H9 (cell line): Measurements from ENCODE around the gene MAML3. TPM values are rescaled to one million over a fixed set of nuclear protein-coding genes. Genes with fewer than 3 reads are reported as not detected.

Experiments
- DNase-seq: peaks from one replicate; pipeline ENCODE4 v3.0.0-alpha.2; 2017
- H2AFZ ChIP-seq: one replicate; pipeline ENCODE4 v1.6.1; 2013; ENCODE audit warnings: mild to moderate bottlenecking, low read length, control low read depth, moderate library complexity
- H2AK5ac ChIP-seq: 2 replicates; pipeline ENCODE4 v1.6.1; 2013; ENCODE audit warnings: low read length, control low read depth, mixed read lengths; ENCODE audit not compliant: insufficient read length
- H2BK120ac ChIP-seq: one replicate; pipeline ENCODE4 v1.6.1; 2013; ENCODE audit warnings: low read depth, mild to moderate bottlenecking, low read length, control low read depth, inconsistent platforms; ENCODE audit not compliant: poor library complexity, severe bottlenecking
- H2BK12ac ChIP-seq: 2 replicates; pipeline ENCODE4 v1.6.1; 2013; ENCODE audit warnings: low read length, control low read depth, mixed read lengths, low read depth; ENCODE audit not compliant: insufficient read length
- H2BK15ac ChIP-seq: 2 replicates; pipeline ENCODE4 v1.6.1; 2013; ENCODE audit warnings: low read depth, low read length, control low read depth
- H2BK20ac ChIP-seq: one replicate; pipeline ENCODE4 v1.6.1; 2013; ENCODE audit warnings: low read depth, mild to moderate bottlenecking, low read length, control low read depth, inconsistent platforms; ENCODE audit not compliant: poor library complexity, severe bottlenecking
- H2BK5ac ChIP-seq: 2 replicates; pipeline ENCODE4 v1.6.1; 2013; ENCODE audit warnings: low read length, control low read depth, mixed read lengths; ENCODE audit not compliant: insufficient read length
- H3K14ac ChIP-seq: 2 replicates; pipeline ENCODE4 v1.6.1; 2013; ENCODE audit warnings: low read length, control low read depth; ENCODE audit not compliant: insufficient read depth
- H3K18ac ChIP-seq: 2 replicates; pipeline ENCODE4 v1.6.1; 2013; ENCODE audit warnings: low read depth, mild to moderate bottlenecking, mixed read lengths, low read length, control low read depth; ENCODE audit not compliant: insufficient read length
- H3K23ac ChIP-seq: 2 replicates; pipeline ENCODE4 v1.6.1; 2013; ENCODE audit warnings: low read length, control low read depth, mixed read lengths, low read depth; ENCODE audit not compliant: insufficient read length
- H3K23me2 ChIP-seq: 2 replicates; pipeline ENCODE4 v1.6.1; 2013; ENCODE audit warnings: low read depth, mild to moderate bottlenecking, mixed read lengths, low read length, control low read depth; ENCODE audit not compliant: insufficient read length, poor library complexity, severe bottlenecking
- H3K27ac ChIP-seq: 2 replicates; pipeline ENCODE4 v1.5.1; 2013; ENCODE audit warnings: low read length, control low read depth, mixed read lengths, low read depth; ENCODE audit not compliant: insufficient read length
- H3K27me3 ChIP-seq: 2 replicates; pipeline ENCODE4 v1.6.1; 2013; ENCODE audit warnings: low read length, control low read depth, inconsistent platforms; ENCODE audit not compliant: insufficient read depth
- H3K4ac ChIP-seq: 2 replicates; pipeline ENCODE4 v1.6.1; 2013; ENCODE audit warnings: low read depth, mild to moderate bottlenecking, control low read depth, inconsistent platforms, low read length, moderate library complexity
- H3K4me1 ChIP-seq: 2 replicates; pipeline ENCODE4 v1.6.1; 2013; ENCODE audit warnings: low read length, control low read depth, inconsistent platforms; ENCODE audit not compliant: insufficient read depth
- H3K4me2 ChIP-seq: 2 replicates; pipeline ENCODE4 v1.6.1; 2013; ENCODE audit warnings: low read length, control low read depth, mixed read lengths; ENCODE audit not compliant: insufficient read length, insufficient read depth
- H3K56ac ChIP-seq: 2 replicates; pipeline ENCODE4 v1.6.1; 2013; ENCODE audit warnings: low read depth, mild to moderate bottlenecking, mixed read lengths, low read length, control low read depth; ENCODE audit not compliant: insufficient read length
- H3K79me1 ChIP-seq: 2 replicates; pipeline ENCODE4 v1.6.1; 2013; ENCODE audit warnings: low read depth, mild to moderate bottlenecking, moderate library complexity, low read length, control low read depth, inconsistent platforms; ENCODE audit not compliant: insufficient read depth, poor library complexity, severe bottlenecking
- H3K79me2 ChIP-seq: 2 replicates; pipeline ENCODE4 v1.6.1; 2013; ENCODE audit warnings: low read length, control low read depth, inconsistent platforms; ENCODE audit not compliant: insufficient read depth
- H3K9ac ChIP-seq: 2 replicates; pipeline ENCODE4 v1.6.1; 2013; ENCODE audit warnings: low read length, control low read depth, mixed read lengths; ENCODE audit not compliant: insufficient read length; ENCODE audit errors: extremely low read depth
- H3K9me3 ChIP-seq: one replicate; pipeline ENCODE4 v1.6.1; 2013; ENCODE audit warnings: low read depth, low read length, inconsistent platforms; ENCODE audit not compliant: control insufficient read depth
- H3T11ph ChIP-seq: one replicate; pipeline ENCODE4 v1.6.1; 2013; ENCODE audit warnings: mild to moderate bottlenecking, low read length, control low read depth, inconsistent platforms
- H4K20me1 ChIP-seq: one replicate; pipeline ENCODE4 v1.6.1; 2013; ENCODE audit not compliant: control insufficient read depth, insufficient read length, insufficient read depth
- H4K5ac ChIP-seq: 2 replicates; pipeline ENCODE4 v1.6.1; 2013; ENCODE audit warnings: low read depth, mild to moderate bottlenecking, mixed read lengths, low read length, control low read depth; ENCODE audit not compliant: insufficient read length
- H4K8ac ChIP-seq: replicated peaks from 2 replicates; pipeline ENCODE4 v1.6.1; 2013; ENCODE audit warnings: low read length, control low read depth, mixed read lengths, low read depth; ENCODE audit not compliant: insufficient read length
- H4K91ac ChIP-seq: 2 replicates; pipeline ENCODE4 v1.6.1; 2013; ENCODE audit warnings: low read depth, mild to moderate bottlenecking, moderate library complexity, mixed read lengths, low read length, control low read depth; ENCODE audit not compliant: insufficient read length
- H3K27ac Mint-ChIP-seq, 3 experiments: 2 replicates in 2 of 3; 3 replicates in 1 of 3; pipeline ENCODE4 v1.8.0; 2020 to 2021; ENCODE audit warnings: mixed read lengths in 3 of 3, mild to moderate bottlenecking in 1 of 3, moderate library complexity in 1 of 3
- H3K27me3 Mint-ChIP-seq: 2 replicates; pipeline ENCODE4 v1.8.0; 2021; ENCODE audit warnings: low read depth, mild to moderate bottlenecking, moderate library complexity, mixed read lengths
- H3K36me3 Mint-ChIP-seq, 3 experiments: 2 replicates in 2 of 3; 3 replicates in 1 of 3; pipeline ENCODE4 v1.8.0; 2020 to 2021; ENCODE audit warnings: low read depth in 3 of 3, mixed read lengths in 3 of 3; ENCODE audit not compliant: insufficient read depth in 1 of 3
- H3K4me1 Mint-ChIP-seq, 2 experiments: 2 replicates each; pipeline ENCODE4 v1.8.0; 2020; ENCODE audit warnings: mixed read lengths in 2 of 2
- H3K4me3 Mint-ChIP-seq, 2 experiments: 2 replicates in 1 of 2; 3 replicates in 1 of 2; pipeline ENCODE4 v1.8.0; 2020 to 2021; ENCODE audit warnings: mild to moderate bottlenecking in 2 of 2, mixed read lengths in 2 of 2, moderate library complexity in 1 of 2
- H3K9me3 Mint-ChIP-seq, 2 experiments: 2 replicates in 1 of 2; 3 replicates in 1 of 2; pipeline ENCODE4 v1.8.0; 2020; ENCODE audit warnings: mild to moderate bottlenecking in 2 of 2, mixed read lengths in 2 of 2, moderate library complexity in 1 of 2
- CTCF ChIP-seq: fragments of 200-600 bp; sonication (generic); conservative IDR thresholded peaks from 3 replicates; pipeline ENCODE4 v1.8.0; 2021; ENCODE audit warnings: antibody characterized with exemption, mild to moderate bottlenecking
- WGBS: extraction: QIAGEN DNeasy Blood & Tissue Kit; methylation state at CpG from one replicate; pipeline ENCODE4 v1.1.7; 2013; ENCODE audit warnings: missing lambda C conversion rate, low lambda C conversion rate, mixed read lengths; ENCODE audit not compliant: insufficient read length; ENCODE audit errors: extremely low coverage; 5-methylcytosine and 5-hydroxymethylcytosine counted together
- total RNA-seq: library from RNA; stranded (reverse); gene quantifications from 2 replicates; pipeline ENCODE4 v1.2.1, GENCODE V29; 2021

The MAML3 gene
- total RNA-seq, 1 experiment from 2014 or later, result 3.9 TPM

GRCh38 chr4:140066031-140066930 lies 87.7 kb downstream of the MAML3 start:
- Mint-ChIP-seq H3K27me3 (no peaks in the 10 kb centered on the region), H3K9me3 (0 out of 5 replicates have a peak, but pooled peaks cover 0 to 2% of the 10 kb centered on the region in 2 experiments), H3K27ac (no peak overlapping the region), H3K4me3 (no peak overlapping the region), H3K36me3 (no peaks in the 10 kb centered on the region), H3K4me1 (peaks cover 20 to 25% of the 10 kb centered on the region in 2 experiments)
- no peak overlapping the region for H2BK20ac ChIP-seq
- no peaks in the 10 kb centered on the region for H3K79me2 ChIP-seq
- no peak for TF ChIP-seq CTCF
- H4K5ac ChIP-seq, result no peak overlapping the region
- H4K20me1 ChIP-seq, result no peaks in the 10 kb centered on the region
- no CpG with 5 or more reads among the region's 3 CpGs for WGBS
- no peak overlapping the region for H3T11ph ChIP-seq
- H3K27me3 ChIP-seq, result no peaks in the 10 kb centered on the region
- H3K9ac ChIP-seq, result no peak overlapping the region
- H3K4ac ChIP-seq, result no peak overlapping the region
- no peaks in the 10 kb centered on the region for H3K4me1 ChIP-seq
- no peak overlapping the region for H3K4me2 ChIP-seq
- no peak overlapping the region for H2AFZ ChIP-seq
- no peak overlapping the region for H2BK120ac ChIP-seq
- no peak overlapping the region for H3K14ac ChIP-seq
- H2BK12ac ChIP-seq, result no peak overlapping the region
- H3K23ac ChIP-seq, result no peak overlapping the region
- no peak overlapping the region for H2BK5ac ChIP-seq
- H2AK5ac ChIP-seq, result no peak overlapping the region
- no peaks in the 10 kb centered on the region for H3K79me1 ChIP-seq
- no peaks in the 10 kb centered on the region for H3K23me2 ChIP-seq
- no peak overlapping the region for H4K91ac ChIP-seq
- no peaks in the 10 kb centered on the region for H3K9me3 ChIP-seq
- H4K8ac ChIP-seq, result no peak overlapping the region
- no peak overlapping the region for H2BK15ac ChIP-seq
- no peak overlapping the region for H3K56ac ChIP-seq
- DNase-seq, result no peak
- no peak overlapping the region for H3K27ac ChIP-seq
- H3K18ac ChIP-seq, result no peak overlapping the region
